GM12878 (cell line): ENCODE results near the gene NMD3. TPM values are rescaled to one million over a fixed set of nuclear protein-coding genes. Genes with fewer than 3 reads are reported as not detected.

ENCODE experiments used
- ATAC-seq: fragments of 200-7000 bp; cut with Tn5 transposase; 3 replicates; pipeline ENCODE4 v1.9.1; 2020; ENCODE audit warnings: mild to moderate bottlenecking, moderate library complexity
- BruUV-seq: library from RNA; stranded (reverse); fragments of 400-500 nt; replicated peaks from 2 replicates; lab custom pipeline; 2021; lab: Mats Ljungman, UMichigan
- CTCF ChIA-PET: fragments of 300-600 bp; sonication (Branson Sonifier 250); formaldehyde crosslinking; extraction: SDS; loops from one replicate; lab custom pipeline; 2021; ENCODE audit warnings: inconsistent platforms; lab: Yijun Ruan, JAX
- POLR2A ChIA-PET: fragments of 350-600 bp; formaldehyde crosslinking; extraction: SDS; loops from one replicate; lab custom pipeline; 2021; ENCODE audit warnings: inconsistent platforms; lab: Charles Lee
- RAD21 ChIA-PET: fragments of 300-600 bp; sonication (Branson Sonifier 250); formaldehyde crosslinking; loops from one replicate; lab custom pipeline; 2023; ENCODE audit warnings: antibody characterized with exemption; ENCODE audit not compliant: unreplicated experiment; lab: Charles Lee
- SMC1A ChIA-PET: fragments of 300-600 bp; sonication (Branson Sonifier 250); formaldehyde crosslinking; loops from one replicate; lab custom pipeline; 2023; ENCODE audit not compliant: unreplicated experiment, uncharacterized antibody; lab: Charles Lee
- DNase-seq: peaks from one replicate; pipeline ENCODE4 v3.0.0-alpha.2; 2011; ENCODE audit warnings: low read depth, low spot score
- FAIRE-seq: peaks from 3 replicates; lab custom pipeline; 2011; peaks lifted over from hg19 to GRCh38; lab: Jason Lieb, UNC
- H2AFZ ChIP-seq: 2 replicates; pipeline ENCODE4 v1.6.0; 2011; ENCODE audit warnings: low read depth, low read length, control low read depth; ENCODE audit not compliant: control insufficient read depth
- H3K27ac ChIP-seq: 2 replicates; pipeline ENCODE4 v1.5.1; 2011; ENCODE audit warnings: control low read depth; ENCODE audit not compliant: control insufficient read depth, insufficient read depth
- H3K27me3 ChIP-seq, 2 experiments: replicated peaks in 1 of 2; 2 replicates each; pipeline versions ENCODE4 v1.6.0 to v1.6.1; 2011; ENCODE audit warnings: low read length in 1 of 2; ENCODE audit not compliant: control insufficient read depth in 2 of 2, insufficient read depth in 2 of 2
- H3K36me3 ChIP-seq, 2 experiments: 2 replicates each; pipeline ENCODE4 v1.5.1; 2011; ENCODE audit warnings: low read length in 1 of 2; ENCODE audit not compliant: control insufficient read depth in 2 of 2, insufficient read depth in 2 of 2
- H3K4me1 ChIP-seq: 2 replicates; pipeline ENCODE4 v1.6.1; 2011; ENCODE audit warnings: mild to moderate bottlenecking, low read length, moderate library complexity, mixed read lengths; ENCODE audit not compliant: control insufficient read depth, insufficient read depth
- H3K4me2 ChIP-seq: 2 replicates; pipeline ENCODE4 v1.6.0; 2011; ENCODE audit warnings: control low read depth; ENCODE audit not compliant: control insufficient read depth, insufficient read depth
- H3K4me3 ChIP-seq: fragments of 200-600 bp; sonication (generic); 2 replicates; pipeline ENCODE4 v1.5.1; 2016
- H3K79me2 ChIP-seq: 2 replicates; pipeline ENCODE4 v1.6.0; 2011; ENCODE audit warnings: low read length; ENCODE audit not compliant: control insufficient read depth, insufficient read depth
- H3K9ac ChIP-seq: 2 replicates; pipeline ENCODE4 v1.8.0; 2011; ENCODE audit warnings: low read length, control low read depth, mixed read lengths; ENCODE audit not compliant: control insufficient read depth, insufficient read depth
- H3K9me3 ChIP-seq: replicated peaks from 3 replicates; pipeline ENCODE4 v1.5.1; 2011; ENCODE audit warnings: mild to moderate bottlenecking, low read length; ENCODE audit not compliant: control insufficient read depth, insufficient read depth
- H4K20me1 ChIP-seq: 2 replicates; pipeline ENCODE4 v1.6.0; 2011; ENCODE audit not compliant: control insufficient read depth, insufficient read depth
- CHD1 ChIP-seq: IDR thresholded peaks from 2 replicates; pipeline ENCODE4 v1.6.1; 2012; ENCODE audit warnings: low read depth, low read length, improper control_type of control experiment
- CHD4 ChIP-seq: fragments of 200-600 bp; sonication (generic); IDR thresholded peaks from 2 replicates; pipeline ENCODE4 v1.6.1; 2016; ENCODE audit warnings: mild to moderate bottlenecking
- CREB1 ChIP-seq: IDR thresholded peaks from 2 replicates; pipeline ENCODE4 v1.6.1; 2012; ENCODE audit warnings: low read depth, mild to moderate bottlenecking, inconsistent platforms
- DPF2 ChIP-seq: fragments of 450-650 bp; IDR thresholded peaks from 2 replicates; pipeline ENCODE4 v1.6.1; 2017; ENCODE audit warnings: mild to moderate bottlenecking
- GATAD2B ChIP-seq: fragments of 450-650 bp; conservative IDR thresholded peaks from 2 replicates; pipeline ENCODE4 v1.6.1; 2017; ENCODE audit warnings: low read depth, mild to moderate bottlenecking, moderate library complexity
- HDAC2 ChIP-seq: fragments of 200-600 bp; sonication (generic); IDR thresholded peaks from 2 replicates; pipeline ENCODE4 v1.6.1; 2017
- KLF5 ChIP-seq: fragments of 450-650 bp; IDR thresholded peaks from 2 replicates; pipeline ENCODE4 v1.6.1; 2014; ENCODE audit warnings: mild to moderate bottlenecking; ENCODE audit not compliant: partially characterized antibody
- MXI1 ChIP-seq: fragments of 150-350 bp; IDR thresholded peaks from 2 replicates; pipeline ENCODE4 v1.6.1; 2011; ENCODE audit warnings: low read depth, mild to moderate bottlenecking, inconsistent platforms, low read length, improper control_type of control experiment
- NR2C1 ChIP-seq: fragments of 450-650 bp; IDR thresholded peaks from 2 replicates; pipeline ENCODE4 v1.6.1; 2017; ENCODE audit warnings: antibody characterized with exemption, mild to moderate bottlenecking, moderate library complexity
- RELA ChIP-seq: fragments of 450-650 bp; IDR thresholded peaks from 2 replicates; pipeline ENCODE4 v1.8.0; 2014; ENCODE audit warnings: borderline replicate concordance; ENCODE audit not compliant: partially characterized antibody
- RFX5 ChIP-seq: IDR thresholded peaks from 2 replicates; pipeline ENCODE4 v1.6.1; 2011; ENCODE audit warnings: low read depth, low read length, improper control_type of control experiment
- RUNX3 ChIP-seq: IDR thresholded peaks from 2 replicates; pipeline ENCODE4 v1.6.1; 2012; ENCODE audit warnings: low read length, inconsistent platforms
- ZNF207 ChIP-seq: fragments of 450-650 bp; IDR thresholded peaks from 2 replicates; pipeline ENCODE4 v1.6.1; 2014; ENCODE audit warnings: antibody characterized with exemption, mild to moderate bottlenecking, borderline replicate concordance
- WGBS: methylation state at CpG from one replicate; pipeline ENCODE4 v1.1.6; 2016; ENCODE audit warnings: low lambda C conversion rate; ENCODE audit not compliant: insufficient replicate concordance, insufficient coverage; ENCODE audit errors: missing lambda C conversion rate; 5-methylcytosine and 5-hydroxymethylcytosine counted together
- in situ Hi-C: fragments of 300-500 bp; cut with MboI; formaldehyde crosslinking; loops from 9 replicates; pipeline ENCODE4 v1.14.3; 2018; ENCODE audit warnings: mixed read lengths
- intact Hi-C: fragments of 100-400 bp; cut with micrococcal nuclease; formaldehyde crosslinking; loops from one replicate; pipeline ENCODE4 v1.14.2; 2022; ENCODE audit not compliant: unreplicated experiment
- polyA plus RNA-seq, 11 experiments: library from polyadenylated mRNA; depleted of rRNA in 4 of 11; unstranded in 6 of 11; stranded (reverse) in 5 of 11; fragments of >200 nt; fragmentation: Nextera tagmentation in 4 of 11; fragmentation: Illumina TruSeq in 1 of 11; extraction: Ambion mirVana in 4 of 11; extraction: Trizol in 1 of 11; gene quantifications; 1 replicate in 1 of 11; 2 replicates in 10 of 11; pipeline versions ENCODE4 v1.2.1 to v1.2.3, GENCODE V29; 2011 to 2016; ENCODE audit warnings: inconsistent platforms in 2 of 11, missing spikeins in 2 of 11, low read depth in 1 of 11
- total RNA-seq, 4 experiments: library from RNA; depleted of rRNA in 3 of 4; stranded (reverse); fragments of >200 nt in 3 of 4; fragmentation: Illumina TruSeq in 1 of 4; extraction: Trizol in 1 of 4; gene quantifications; 2 replicates each; pipeline versions ENCODE4 v1.2.1 to v1.2.3, GENCODE V29; 2013 to 2021

NMD3 gene
- total and polyA plus RNA-seq, 10 of the 15 experiments (the other 5 are each of a cell fraction or from before 2014, with no cell fraction given): 34.2 to 66.8 (median 55.7) TPM

DNA sequence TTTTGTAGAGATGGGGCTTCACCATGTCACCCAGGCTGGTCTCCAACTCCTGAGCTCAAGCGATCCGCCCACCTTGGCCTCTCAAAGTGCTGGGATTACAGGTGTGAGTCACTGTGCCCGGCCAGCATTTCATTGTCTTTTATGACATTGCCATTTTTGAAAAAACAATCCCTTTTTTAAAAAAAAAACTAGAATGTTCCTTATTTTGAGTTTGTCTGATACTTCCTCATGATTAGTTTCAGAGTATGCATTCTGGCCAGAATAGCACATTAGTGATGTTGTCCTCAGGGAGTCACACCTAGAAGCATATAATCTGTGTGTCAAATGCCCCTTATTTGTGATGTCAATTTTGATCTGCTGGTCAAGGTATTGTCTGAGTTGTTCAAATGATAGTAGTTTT lies 21.2 kb upstream of the NMD3 start:
- H3K4me2 ChIP-seq: no peak overlapping the region
- H3K9me3 ChIP-seq: no peaks in the 10 kb centered on the region
- RAD21 ChIA-PET: interaction anchor here (0.7 kb wide), 1 partner anchor 12 kb away, joined by 3 read pairs; no protein-coding TSS in a partner anchor
- CTCF ChIA-PET: no interaction called here
- no peaks in the 10 kb centered on the region for H3K27me3 ChIP-seq
- in situ Hi-C loops: no loop called here
- BruUV-seq: no TSS peak
- no peaks in the 10 kb centered on the region for H3K4me1 ChIP-seq
- WGBS: 62% methylated on average over 3 of the region's 3 CpGs
- no peak overlapping the region for H2AFZ ChIP-seq
- no peaks in the 10 kb centered on the region for H4K20me1 ChIP-seq
- TF ChIP-seq ZNF207 (no peak), CHD4 (no peak), RFX5 (no peak), DPF2 (no peak), HDAC2 (no peak), RUNX3 (no peak), RELA (no peak), GATAD2B (no peak), CREB1 (no peak), CHD1 (no peak), KLF5 (no peak), NR2C1 (no peak), MXI1 (no peak)
- TF ChIP-seq, all 136 proteins: peak for 0
- H3K36me3 ChIP-seq: no peaks in the 10 kb centered on the region
- no peak for FAIRE-seq
- no peaks in the 10 kb centered on the region for H3K79me2 ChIP-seq
- no peak overlapping the region for H3K9ac ChIP-seq
- no peak overlapping the region for H3K4me3 ChIP-seq
- SMC1A ChIA-PET: no interaction called here
- intact Hi-C loops: loop anchor here (10.0 kb wide), 1 partner anchor 245 kb away; no protein-coding TSS in a partner anchor
- POLR2A ChIA-PET: interaction anchor here (0.7 kb wide), 1 partner anchor 57 kb away, joined by 4 read pairs; no protein-coding TSS in a partner anchor
- H3K27ac ChIP-seq: no peak overlapping the region
- no peak for DNase-seq
- no peak for ATAC-seq
